ENCODE measurements around the gene ADAM8. TPM values are rescaled to one million over a fixed set of nuclear protein-coding genes. Genes with fewer than 3 reads are reported as not detected.

Gene ADAM8
- total RNA-seq, 1 donor from 2014 or later = 290 TPM

- intact Hi-C loops (cut with micrococcal nuclease) = no loop called here
Observed at GRCh38 chr10:133215586-133215985, 61.1 kb downstream of the ADAM8 start.

GRCh38 chr10:133214468-133215410, 61.9 kb downstream of the ADAM8 start:
- intact Hi-C loops (cut with micrococcal nuclease) = no loop called here

- intact Hi-C loops (cut with micrococcal nuclease) = no loop called here
Observed at GRCh38 chr10:133213641-133214467, 62.8 kb downstream of the ADAM8 start.

- intact Hi-C loops (cut with micrococcal nuclease) = no loop called here
Observed at GRCh38 chr10:133212853-133213494, 63.7 kb downstream of the ADAM8 start.

Other genes with a start within 250 kb of the ADAM8 start
- not detected in 2 replicates for gene ADGRA1, start 188.9 kb downstream of the ADAM8 start, total RNA-seq
- 0.12 and 0.32 TPM in 2 replicates for gene KNDC1, start 116.6 kb downstream of the ADAM8 start, total RNA-seq
- gene UTF1, start 46.7 kb downstream of the ADAM8 start, total RNA-seq = not detected in 2 replicates
- gene VENTX, start 39.0 kb downstream of the ADAM8 start, total RNA-seq = not detected in 2 replicates
- gene TUBGCP2, start 32.0 kb upstream of the ADAM8 start, total RNA-seq = 59.2 and 61.6 TPM in 2 replicates
- gene ZNF511, start 32.0 kb upstream of the ADAM8 start, total RNA-seq = 53.4 and 55.6 TPM in 2 replicates
- 0.44 TPM in 1 of 2 replicates, not detected in the other for gene CALY, start 60.0 kb upstream of the ADAM8 start, total RNA-seq
- not detected in 2 replicates for gene PRAP1, start 70.5 kb upstream of the ADAM8 start, total RNA-seq
- 14.2 and 17.0 TPM in 2 replicates for gene FUOM, start 81.2 kb upstream of the ADAM8 start, total RNA-seq
- gene ECHS1, start 96.5 kb upstream of the ADAM8 start, total RNA-seq = 37.6 and 40.4 TPM in 2 replicates
- gene PAOX, start 102.4 kb upstream of the ADAM8 start, total RNA-seq = 4.5 and 6.2 TPM in 2 replicates
- gene MTG1, start 117.3 kb upstream of the ADAM8 start, total RNA-seq = 51.7 and 56.0 TPM in 2 replicates
- gene SPRN, start 147.8 kb upstream of the ADAM8 start, total RNA-seq = not detected in 2 replicates
- 1.6 TPM in 2 replicates for gene SCART1, start 177.1 kb upstream of the ADAM8 start, total RNA-seq